ENCODE results near the gene CDK5.

Gene CDK5

DNA sequence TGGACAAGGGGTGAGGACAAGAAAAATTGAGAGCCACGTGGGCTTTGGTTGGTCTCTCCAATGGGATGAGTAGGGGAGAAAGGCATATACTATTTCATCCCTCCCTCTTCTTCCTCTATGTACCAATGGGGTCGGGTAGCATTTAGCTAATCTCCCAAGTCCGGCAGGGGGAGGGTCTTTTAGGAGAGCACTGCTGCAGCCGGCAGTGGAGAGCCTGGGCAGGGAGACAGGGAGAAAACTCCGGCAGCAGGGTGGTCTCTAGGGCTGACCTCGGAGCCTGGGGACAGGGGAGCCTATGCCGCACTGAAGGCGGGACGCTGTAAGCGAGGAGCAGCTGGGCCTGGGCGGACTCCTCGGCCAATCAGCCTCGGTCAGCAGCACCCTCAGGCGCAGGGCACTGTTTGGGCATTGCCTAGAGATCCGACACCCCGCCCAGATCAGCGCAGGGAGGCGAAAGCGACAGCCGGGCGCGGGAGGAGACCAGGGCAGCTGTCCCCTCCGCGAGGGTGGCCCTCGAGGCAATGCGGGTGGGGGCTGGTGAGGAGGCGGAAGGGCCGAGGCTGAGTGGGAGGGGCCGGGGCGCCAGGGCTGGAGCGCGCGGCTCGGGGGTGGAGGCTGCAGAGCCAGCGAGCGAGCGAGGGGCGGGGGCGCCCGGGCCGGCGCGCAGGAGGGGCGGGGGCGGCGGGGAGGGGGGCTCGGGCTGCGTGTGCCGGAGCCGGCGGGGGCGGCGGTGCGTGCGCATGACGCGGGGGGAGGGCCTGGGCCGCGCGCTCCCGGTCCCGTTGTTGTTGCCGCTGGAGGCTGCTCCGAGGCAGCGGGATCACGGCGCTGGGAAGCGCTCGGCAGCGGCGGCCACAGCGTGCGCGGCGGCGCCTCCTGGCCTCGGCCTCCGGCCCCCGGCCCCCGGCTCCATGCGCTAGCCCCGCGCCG, 28.3 kb upstream of the CDK5 start, which contains the start of gene AGAP3:
Gene AGAP3, plus strand, starts transcription at position 785 of the 930 bp plus-strand sequence. CDS start 267 bp downstream, outside the sequence.
- peak; percentile 52 for DNase-seq

DNA sequence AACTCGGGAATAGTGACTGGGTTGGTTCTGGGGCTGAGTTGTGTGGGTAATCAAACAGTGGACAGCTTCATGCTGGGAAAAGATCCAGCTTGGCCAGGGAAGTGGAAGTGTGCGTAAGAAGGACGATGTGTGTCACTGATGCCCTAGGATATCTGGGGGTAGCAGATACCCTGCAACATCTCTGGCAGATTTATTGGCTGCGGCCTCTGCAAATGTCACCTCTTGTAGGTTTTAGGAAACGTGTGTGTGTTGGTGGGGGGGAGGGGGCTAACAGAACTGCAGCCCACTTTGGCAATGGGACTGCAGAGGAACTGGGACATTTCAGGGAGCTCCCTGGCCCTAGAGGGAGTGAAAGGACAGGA, 27.6 kb upstream of the CDK5 start:
- DNase-seq, result no peak

DNA sequence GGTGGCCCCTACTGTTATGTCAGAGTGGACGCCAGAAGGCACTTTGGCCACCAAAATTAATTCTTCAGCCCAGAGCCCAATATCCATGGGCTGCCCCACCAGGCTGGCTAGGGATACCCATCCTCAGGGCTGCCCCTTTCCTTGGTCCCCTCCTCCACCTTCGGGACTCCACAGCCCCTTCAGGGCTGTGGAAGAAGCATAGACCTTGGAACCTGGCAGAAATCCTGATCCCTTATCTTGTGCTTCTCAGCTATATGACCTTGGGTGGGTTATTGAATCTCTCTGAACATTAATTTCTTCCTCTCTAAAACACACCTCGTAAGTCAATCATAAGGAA, 26.1 kb upstream of the CDK5 start:
- no peak for DNase-seq

DNA sequence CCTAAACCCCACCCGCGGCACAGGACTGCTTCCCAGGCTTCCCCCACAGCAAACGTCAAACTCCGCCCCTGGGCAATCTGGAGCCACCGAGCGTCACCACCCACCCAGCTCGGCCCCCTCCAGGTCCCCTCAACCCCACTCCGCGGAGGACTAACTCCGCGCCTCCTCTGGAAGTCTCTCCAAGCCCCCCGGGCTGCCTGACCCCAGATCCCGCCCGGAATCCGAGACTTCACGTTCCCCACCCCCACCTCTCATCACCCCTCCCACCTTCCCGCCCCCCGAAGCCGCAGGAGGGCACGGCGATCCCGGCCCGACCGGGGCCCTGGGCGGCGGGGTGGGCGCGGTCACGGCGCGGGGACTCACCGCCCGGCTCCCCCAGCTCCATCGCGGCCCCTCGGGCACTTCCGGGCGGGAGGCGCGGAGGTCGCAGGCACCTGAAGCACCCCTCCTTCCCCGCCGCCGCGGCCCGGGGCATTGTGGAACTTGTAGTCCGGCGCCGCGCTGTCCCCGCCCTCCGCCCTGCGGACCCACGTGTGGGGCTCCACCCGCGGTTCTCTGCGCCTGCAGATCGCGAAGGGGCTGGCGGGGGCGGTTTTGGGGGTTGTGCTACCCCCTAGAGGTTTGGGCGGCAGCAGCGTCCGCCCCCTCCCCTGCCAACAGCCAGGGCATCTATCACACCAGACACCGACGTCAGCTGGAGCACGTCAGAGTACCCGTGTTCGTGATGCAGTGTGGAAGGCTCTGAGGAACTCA, 25.6 kb upstream of the CDK5 start, which contains the start of gene TMUB1:
Gene TMUB1, minus strand, starts transcription at position 423 of the 753 bp plus-strand sequence. CDS start 930 bp downstream, outside the sequence.
- peak; percentile 67 for DNase-seq

DNA sequence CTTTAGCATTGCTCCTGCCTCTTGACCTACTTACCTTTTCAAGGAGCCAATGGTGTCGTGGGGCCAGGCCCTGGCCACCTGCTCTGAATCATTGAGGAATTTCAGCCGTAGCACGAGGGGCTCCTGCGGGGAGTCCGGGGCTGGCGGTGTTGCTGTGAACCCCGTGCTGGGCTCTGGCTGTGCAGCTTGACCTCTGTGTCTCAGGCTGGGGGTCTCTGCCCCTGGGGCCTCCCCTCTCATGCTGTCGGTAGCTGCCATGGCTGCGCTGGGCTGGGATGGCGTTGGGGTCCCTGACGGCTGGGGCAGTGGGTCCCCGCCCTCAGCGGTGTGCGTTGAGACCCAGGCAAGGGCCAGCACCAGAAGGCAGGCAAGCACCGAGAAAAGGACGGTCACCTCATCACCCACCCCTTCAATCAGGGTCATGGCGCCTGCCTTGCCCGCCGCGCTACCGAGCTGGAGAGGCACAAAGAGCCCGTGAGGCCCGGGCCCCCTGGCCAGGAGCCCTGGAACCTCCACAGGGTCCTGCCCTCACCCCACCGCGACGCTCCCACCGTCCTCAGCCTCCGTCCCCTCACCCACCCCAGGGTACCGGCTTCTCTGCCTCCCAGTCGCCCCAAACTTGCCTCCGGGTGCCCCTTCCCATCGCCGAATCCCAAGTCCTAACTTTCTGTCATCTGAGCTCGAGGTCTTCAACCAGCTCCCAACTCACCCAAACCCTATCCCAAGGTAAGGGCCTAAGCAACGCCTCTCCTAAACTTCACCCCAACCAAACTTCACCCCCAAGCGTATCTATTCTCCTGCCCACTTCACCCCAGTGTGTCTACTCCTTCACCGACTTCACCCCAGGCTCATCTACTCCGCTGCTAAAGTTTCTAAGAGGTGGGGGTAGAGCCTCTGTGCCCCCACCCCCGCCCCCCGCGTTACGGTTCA, 24.7 kb upstream of the CDK5 start:
- no peak for DNase-seq

DNA sequence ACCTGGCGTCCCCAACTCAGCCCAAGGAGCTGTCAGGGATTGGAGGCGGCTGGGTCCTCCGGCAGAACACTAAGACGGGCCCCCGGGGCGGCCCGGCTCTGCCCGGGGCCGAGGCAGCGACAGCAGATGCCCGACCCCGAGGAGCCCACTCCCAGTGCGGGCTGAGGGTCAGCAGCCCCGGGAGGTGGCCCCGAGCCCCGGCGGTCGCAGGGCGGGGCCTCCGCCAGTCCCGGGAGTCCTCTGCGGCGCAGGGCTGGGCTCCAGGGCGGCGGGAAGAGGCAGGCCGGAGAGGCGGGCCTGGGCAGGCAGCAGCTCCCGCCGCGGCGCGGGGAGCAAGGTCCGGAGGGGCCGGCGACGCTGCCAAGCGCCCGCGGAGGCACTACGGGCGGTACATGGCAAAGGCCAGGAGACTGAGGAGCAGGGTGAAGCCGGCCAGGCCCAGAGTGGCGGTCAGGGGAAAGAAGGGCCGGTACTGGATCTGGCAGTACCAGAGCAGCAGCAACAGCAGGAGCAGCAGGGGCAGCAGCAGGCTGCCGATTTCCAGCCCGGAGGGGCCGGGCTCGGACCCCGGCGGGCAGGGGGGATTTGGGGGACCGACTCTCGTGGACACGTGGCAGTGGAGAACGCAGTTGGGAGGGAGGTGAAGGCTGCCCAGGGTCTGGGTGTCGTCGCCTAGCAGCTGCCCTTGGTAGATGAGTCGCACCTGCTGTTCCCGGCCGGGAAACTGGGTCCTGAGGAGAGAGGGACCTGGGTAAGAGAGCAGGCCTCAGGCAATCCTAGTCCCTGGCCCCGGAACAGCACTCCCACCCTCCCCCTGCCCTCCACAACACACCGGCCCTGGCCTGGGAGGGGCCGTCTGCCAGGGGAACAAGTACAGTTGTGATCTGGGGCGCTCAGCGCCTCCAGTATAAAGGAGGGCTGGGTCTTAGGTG, 23.7 kb upstream of the CDK5 start:
- no peak for DNase-seq

DNA sequence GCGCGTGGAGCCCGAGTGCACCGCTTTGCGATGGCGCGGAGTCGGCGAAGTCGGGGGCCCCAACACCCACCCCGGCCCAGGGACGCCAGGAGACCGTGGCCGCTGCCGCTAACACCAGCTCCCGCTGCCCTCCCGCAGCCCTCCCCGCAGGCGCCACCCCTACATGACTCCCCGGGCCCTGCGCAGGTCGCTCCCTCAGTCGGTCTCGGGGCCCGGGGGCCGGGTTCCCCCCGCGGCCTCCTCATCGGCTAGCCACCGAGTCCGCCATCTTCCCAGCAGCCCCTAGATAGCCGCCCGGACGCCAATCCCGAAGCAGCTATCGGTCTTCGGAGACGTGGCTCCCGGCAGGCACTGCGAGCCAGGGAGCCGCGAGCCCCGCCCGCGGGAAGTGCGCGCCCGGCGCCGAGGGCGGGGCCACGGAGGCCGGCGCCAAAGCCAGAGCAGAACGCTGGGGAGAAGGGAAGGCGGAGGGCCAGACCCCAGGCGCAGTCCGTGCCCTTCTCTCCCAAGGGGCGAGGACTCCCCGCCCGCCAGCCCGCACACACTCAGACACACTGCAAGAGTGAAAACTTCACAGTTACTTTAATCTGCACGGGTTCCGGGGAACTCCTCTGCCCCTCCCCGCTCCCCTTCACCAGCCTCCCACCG, 22.9 kb upstream of the CDK5 start, which contains the start of gene FASTK:
Gene FASTK, minus strand, starts transcription at position 288 of the 648 bp plus-strand sequence. Its CDS starts 43 bp downstream, at position 245.
- DNase-seq, result peak; percentile 83

DNA sequence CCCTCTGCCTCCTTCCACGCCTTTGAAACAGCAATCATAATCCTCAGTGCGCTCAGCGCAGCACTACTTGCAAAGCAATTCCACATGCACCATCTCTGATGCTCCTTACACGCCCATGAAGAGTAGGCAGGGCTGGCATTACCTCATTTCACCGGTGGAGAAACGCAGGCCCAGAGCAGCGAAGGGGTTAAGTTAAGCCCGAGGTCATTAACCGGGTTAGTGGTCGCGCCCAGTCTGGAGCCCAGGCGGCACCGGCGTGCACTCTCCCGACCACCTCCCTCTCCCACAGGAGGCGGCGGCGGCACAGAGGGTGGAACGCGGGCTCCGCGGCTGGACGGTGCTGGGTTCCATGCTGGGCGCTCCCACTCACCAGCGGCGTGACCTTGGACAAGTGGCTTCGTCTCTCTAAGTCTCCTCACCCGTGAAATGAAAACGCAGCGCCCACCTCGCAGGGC, 22.4 kb upstream of the CDK5 start:
- no peak for DNase-seq

DNA sequence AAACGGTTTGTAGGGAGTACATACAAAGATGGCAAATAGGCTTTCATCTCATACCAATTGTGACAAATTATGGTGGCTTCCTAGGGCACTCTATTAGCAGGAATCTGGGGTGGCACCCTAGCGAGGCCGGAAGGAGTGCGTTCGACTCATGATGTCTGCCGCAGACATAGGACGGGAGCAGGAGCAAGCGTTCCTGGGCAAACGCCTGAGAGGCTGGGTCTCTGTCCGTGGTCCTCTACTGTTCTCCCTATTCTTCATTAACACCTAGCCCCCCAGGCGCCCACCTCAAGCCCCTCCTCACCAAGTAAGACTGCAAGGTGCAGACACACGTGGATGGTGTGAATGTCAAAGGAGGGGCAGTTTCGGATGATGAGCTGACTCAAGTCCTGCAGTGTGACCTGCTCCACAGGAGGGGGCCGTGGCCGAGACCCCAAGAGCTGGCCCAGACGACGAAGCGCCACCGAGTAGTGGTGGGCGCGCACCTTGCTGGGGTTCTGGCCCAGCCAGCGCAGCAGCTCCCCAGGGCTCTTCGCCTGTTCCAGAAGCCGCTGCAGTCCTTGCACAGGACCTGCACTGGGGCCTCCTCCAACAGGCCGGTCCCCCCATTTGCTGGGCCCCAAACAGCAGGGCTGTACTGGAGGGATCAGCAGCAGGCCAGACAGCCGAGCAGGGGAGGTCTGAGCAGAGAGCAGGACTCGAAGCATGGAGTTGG, 21.7 kb upstream of the CDK5 start:
- no peak for DNase-seq

DNA sequence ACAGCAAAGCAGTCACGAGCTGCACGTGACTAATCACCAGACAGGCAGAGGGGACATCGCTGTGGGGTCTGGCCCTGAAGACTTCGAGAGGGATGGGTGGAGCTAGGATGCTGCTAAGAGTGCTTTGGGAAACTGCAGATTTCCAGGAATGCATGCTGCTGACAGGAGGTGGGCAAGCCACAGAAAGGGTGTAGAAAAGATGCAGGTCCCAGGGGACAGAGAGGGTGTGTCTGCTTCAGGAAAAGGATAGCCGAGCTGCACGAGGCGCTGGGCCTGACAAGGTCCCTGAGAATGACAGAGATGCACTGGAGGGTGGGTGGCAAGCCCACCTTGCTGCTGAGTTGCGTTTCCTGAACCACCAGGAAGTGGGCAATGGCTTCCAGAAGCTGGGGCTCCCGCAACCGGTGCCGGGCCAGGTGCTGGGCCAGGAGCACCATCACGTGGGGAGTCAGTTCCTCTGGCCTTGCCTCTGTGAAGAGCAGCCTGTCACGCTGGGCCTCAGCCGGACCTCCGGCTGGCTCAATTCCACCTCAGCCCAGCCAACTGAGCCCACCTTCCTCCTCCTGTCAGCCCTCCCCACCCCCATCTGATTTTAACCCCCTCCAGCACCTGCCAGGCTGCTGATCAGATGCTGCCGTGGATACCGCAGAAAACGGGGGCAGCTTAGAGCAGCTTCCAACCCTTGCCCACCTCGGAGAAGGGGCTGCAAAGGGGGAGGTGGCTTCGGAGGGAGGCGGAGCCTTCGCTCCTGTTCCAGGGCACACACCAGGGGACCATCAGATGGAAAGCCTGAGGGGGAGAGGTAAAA, 20.7 kb upstream of the CDK5 start:
- no peak for DNase-seq

DNA sequence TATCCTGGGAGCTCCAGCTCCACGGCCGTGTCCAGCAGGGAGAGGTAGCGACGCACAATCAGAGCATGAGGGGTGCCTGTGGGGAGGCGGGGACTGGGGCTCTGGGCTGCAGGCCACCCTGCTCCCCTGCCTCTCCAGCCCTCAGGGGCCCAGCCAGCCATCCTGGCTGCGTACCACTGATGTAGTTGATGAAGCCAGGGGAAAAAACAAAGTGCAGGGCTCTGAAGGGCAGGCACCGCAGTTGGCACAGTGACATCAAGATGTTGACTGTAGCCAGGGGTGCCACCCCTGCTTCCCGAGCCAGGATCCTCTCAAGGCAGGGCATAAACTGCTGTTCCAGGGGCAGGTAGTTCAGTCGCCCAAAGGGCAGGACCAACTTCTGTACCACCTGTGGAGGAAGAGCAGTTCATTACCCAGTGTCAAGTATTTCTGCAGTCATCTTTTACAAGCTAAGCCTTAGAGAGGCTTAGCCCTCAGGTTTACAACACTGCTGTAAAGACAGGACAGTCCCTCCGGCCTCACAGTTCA, 20.1 kb upstream of the CDK5 start:
- no peak for DNase-seq

DNA sequence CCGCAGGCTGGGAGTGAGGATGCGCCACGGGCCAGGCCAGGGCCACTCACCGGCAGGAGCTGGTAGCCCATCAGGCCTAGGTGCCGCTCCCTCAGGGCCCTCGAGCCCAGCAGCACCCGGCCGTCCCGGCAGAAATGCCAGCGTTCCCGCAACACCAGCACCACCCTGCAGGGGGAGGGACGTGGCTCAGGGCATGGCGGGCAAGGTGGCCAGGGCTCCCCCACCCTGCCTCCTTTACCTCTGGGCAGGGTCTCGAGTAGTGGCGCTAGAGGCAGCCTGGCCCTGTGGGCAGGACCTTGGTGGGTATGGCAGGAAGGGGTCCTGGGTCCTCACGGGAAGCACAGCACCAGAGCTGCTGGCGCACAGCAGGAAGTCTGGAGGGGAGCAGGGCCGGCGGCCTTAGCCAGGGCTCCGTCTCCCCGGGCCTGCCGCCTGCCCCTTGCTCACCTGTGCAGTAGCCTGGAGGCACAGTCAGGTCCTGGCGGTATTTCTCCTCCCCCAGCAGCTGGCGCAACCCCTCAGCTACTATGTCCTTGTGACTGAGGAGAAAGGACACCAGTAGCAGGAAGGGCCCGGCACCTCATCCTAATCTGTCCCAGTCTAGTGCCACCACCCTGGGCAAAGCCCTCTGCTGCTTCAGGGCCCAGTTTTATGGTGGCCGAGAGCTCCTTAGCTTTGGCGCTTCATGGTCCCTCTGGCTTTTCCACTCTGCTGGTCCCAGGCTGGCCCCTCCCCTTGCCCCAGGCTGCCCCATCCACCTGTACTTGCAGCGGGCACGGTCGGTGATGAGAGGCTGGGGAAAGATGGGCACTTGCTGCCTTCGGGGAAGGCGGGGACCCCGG, 19.4 kb upstream of the CDK5 start:
- DNase-seq, result no peak

DNA sequence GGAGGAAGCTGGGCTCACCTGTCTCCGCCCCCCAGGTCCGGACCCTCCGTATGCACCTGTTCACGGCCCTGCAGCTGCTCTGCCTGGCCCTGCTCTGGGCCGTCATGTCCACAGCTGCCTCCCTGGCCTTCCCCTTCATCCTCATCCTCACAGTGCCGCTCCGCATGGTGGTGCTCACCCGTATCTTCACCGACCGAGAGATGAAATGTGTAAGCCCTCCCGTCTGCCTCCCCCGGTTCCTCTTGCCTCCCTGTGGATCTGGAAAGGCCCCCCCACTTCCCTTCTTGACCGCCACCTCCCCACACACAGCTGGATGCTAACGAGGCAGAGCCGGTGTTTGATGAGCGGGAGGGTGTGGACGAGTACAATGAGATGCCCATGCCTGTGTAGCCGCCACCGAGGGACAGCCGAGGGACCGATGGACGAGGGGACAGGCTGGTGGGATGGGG, 18.3 kb upstream of the CDK5 start:
- no peak for DNase-seq

DNA sequence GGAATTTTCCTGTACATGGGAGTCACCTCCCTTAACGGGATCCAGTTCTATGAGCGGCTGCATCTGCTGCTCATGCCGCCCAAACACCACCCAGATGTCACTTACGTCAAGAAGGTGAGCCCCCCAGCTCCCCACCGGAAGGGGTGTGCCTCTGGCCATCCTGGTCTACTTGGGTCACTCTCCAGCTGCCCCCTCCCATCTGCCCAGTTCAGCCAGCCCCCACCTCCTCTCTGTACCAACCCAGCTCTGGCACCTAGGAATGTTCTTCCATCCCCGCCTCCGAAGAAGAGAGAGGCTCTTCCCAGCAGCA, 17.9 kb upstream of the CDK5 start:
- DNase-seq, result no peak

DNA sequence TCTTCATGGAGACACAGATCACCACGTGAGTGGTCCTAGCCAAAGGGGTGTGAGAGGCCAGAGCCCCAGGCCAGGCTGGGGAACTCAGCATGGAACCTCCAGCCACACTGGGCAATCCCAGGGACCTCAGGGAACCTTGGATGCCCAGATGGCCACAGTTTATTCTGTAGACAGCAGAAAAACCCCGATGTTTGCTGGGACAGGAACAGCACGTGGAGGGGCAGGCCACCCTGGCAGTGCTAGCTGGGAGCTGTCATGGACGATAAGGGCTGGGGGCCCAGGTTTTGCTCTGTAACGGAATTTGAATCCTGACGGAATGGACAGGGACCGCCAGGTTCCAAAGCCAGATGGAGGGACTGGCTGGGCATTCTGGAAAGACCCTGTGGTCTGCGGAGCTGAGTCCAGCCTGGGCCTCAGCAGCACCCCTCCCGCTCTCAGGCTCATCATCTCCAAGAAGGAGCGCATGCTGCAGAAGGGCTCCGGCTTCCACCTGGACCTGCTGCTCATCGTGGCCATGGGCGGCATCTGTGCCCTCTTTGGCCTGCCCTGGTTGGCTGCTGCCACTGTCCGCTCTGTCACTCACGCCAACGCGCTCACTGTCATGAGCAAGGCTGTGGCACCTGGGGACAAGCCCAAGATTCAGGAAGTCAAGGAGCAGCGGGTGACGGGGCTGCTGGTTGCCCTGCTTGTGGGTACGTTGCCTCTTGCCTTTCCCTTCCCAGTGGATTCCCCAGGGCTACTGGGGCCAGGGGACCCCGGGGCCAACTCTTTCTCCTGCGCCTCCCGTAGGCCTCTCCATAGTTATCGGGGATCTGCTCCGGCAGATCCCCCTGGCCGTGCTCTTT, 17.3 kb upstream of the CDK5 start:
- DNase-seq, result no peak

DNA sequence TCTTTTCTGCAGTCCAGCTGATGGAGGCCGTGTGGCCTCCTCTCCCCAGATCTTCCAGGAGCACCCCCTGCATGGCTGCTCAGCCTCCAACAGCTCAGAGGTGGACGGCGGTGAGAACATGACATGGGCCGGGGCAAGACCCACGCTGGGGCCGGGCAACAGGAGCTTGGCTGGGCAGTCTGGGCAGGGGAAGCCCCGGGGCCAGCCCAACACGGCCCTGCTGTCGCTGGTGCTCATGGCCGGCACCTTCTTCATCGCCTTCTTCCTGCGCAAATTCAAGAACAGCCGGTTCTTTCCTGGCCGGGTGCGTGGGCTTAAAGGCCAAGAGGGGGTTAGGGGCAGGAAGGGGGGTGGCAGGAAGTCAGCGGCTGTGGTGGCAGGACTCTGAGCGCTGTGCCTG, 16.3 kb upstream of the CDK5 start:
- no peak for DNase-seq
